ENCODE results near the gene PHAX.
"Not testable (repeated sequence)": the region's sequence is repeated elsewhere in the genome, so short reads cannot be mapped to it uniquely, and the experiment has no call there.

The PHAX gene, protein sequence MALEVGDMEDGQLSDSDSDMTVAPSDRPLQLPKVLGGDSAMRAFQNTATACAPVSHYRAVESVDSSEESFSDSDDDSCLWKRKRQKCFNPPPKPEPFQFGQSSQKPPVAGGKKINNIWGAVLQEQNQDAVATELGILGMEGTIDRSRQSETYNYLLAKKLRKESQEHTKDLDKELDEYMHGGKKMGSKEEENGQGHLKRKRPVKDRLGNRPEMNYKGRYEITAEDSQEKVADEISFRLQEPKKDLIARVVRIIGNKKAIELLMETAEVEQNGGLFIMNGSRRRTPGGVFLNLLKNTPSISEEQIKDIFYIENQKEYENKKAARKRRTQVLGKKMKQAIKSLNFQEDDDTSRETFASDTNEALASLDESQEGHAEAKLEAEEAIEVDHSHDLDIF

DNA sequence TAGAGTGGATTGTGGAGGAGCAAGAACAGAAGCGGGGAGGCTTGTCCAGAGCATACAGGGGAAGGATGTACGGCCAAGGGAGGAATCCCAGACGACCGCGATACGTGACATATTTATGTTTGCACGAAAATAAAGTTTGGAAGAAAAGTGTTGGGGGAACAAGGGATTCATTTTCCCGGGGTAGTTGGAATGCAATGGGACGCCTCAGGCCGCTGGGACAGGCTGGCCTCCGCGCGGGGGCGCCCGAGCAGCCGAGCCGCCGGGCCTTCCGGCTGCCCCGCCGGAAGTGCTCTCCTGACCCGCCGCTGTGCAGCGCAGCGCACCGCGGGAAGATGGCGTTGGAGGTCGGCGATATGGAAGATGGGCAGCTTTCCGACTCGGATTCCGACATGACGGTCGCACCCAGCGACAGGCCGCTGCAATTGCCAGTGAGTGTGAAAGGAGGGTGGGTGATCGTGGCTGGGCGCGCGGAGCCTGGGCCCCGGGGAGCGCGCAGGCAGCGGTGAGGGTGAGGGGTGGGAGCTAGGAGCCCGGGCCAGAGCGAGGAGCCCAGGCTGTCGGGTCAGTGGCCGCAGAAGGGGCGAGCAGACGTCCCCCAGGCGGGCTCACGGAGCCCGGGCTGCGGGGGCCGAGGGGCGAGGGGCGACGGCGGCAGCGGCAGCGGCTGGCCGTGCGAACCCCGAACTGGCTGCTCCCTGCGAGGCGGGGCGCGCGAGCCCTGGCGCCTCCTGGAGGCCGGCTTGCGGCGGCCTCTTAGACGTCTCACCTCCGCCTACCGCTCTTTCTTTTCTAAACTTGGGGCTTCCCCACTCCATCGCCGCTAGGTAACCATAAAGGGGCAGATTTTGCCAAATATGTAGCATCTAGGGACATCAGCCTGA is at the start of gene PHAX:
PHAX (plus strand) TSS at position 317 of the 881 bp plus-strand sequence; CDS start at position 333, 16 bp downstream.
- peaks cover 0 to 21% of the 10 kb centered on the region in 2 donors for H3K36me3 ChIP-seq (ENCODE audit: control insufficient read depth in 1 of 2, insufficient read depth in 2 of 2, low read length in 2 of 2)
- no peaks in the 10 kb centered on the region for H3K9me3 ChIP-seq (ENCODE audit: control insufficient read depth in 1 of 2, low read length in 2 of 2)
- no peaks in the 10 kb centered on the region for H3K27me3 ChIP-seq (ENCODE audit: control insufficient read depth in 1 of 2, insufficient read depth in 2 of 2, low read length in 2 of 2)
- peak within 1 kb of the TSS; percentile 53 to 89 for H3K9ac ChIP-seq (ENCODE audit: low read depth in 1 of 2, low read length in 2 of 2)
- H3K4me1 ChIP-seq (ENCODE audit: control insufficient read depth in 1 of 2, insufficient read depth in 2 of 2, low read length in 2 of 2) = peaks cover 12 to 20% of the 10 kb centered on the region in 2 donors
- H3K4me3 ChIP-seq (ENCODE audit: low read depth in 1 of 2, low read length in 2 of 2) = peak within 1 kb of the TSS; percentile 78 to 97
- peak within 1 kb of the TSS; percentile 77 for H3K27ac ChIP-seq (ENCODE audit: low read depth, low read length)

DNA sequence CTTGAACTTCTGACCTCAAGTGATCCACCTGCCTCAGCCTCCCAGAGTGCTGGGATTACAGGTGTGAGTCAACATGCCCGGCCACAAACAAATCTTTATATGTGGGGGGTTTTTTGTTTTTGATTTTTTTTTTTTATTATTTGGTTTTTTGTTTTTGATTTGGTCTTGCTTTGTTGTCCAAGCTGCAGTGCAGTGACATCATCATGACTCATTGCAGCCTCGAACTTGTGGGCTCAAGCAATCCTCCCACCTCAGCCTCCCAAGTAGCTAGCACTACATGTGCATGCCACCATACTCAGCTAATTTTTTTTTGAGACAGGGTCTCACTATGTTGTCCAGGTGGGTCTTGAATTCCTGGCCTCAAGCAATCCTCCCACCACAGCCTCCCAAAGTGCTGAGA is 48.1 kb upstream of the PHAX start:
- Histone ChIP-seq H3K9me3 (ENCODE audit: control insufficient read depth in 1 of 2, low read length in 2 of 2) (no peaks in the 10 kb centered on the region), H3K27me3 (ENCODE audit: control insufficient read depth in 1 of 2, insufficient read depth in 2 of 2, low read length in 2 of 2) (no peaks in the 10 kb centered on the region), H3K27ac (ENCODE audit: low read depth, low read length) (no peak overlapping the region), H3K36me3 (ENCODE audit: control insufficient read depth in 1 of 2, insufficient read depth in 2 of 2, low read length in 2 of 2) (peaks cover 0 to 36% of the 10 kb centered on the region in 2 donors), H3K4me3 (ENCODE audit: low read depth in 1 of 2, low read length in 2 of 2) (no peak overlapping the region), H3K4me1 (ENCODE audit: control insufficient read depth in 1 of 2, insufficient read depth in 2 of 2, low read length in 2 of 2) (no peaks in the 10 kb centered on the region), H3K9ac (ENCODE audit: low read depth in 1 of 2, low read length in 2 of 2) (no peak overlapping the region)

DNA sequence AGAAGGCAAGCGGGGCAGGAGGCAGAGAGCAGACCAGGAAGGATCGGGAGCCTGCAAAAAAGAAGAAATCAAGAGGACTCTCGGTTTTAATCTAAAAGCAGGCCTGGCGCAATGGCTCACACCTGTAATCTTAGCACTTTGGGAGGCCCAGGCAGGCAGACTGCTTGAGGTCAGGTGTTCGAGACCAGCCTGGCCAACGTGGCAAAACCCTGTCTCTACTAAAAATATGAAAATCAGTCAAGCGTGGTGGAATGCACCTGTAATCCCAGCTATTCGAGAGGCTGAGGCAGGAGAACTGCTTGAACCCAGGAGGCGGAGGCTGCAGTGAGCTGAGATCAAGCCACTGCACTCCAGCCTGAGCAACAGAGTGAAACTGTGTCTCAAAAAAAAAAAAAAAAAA is 45.6 kb upstream of the PHAX start:
- not testable (repeated sequence) for H3K27me3 ChIP-seq (ENCODE audit: control insufficient read depth in 1 of 2, insufficient read depth in 2 of 2, low read length in 2 of 2); H3K4me3 ChIP-seq (ENCODE audit: low read depth in 1 of 2, low read length in 2 of 2); H3K9me3 ChIP-seq (ENCODE audit: control insufficient read depth in 1 of 2, low read length in 2 of 2); H3K27ac ChIP-seq (ENCODE audit: low read depth, low read length); H3K9ac ChIP-seq (ENCODE audit: low read depth in 1 of 2, low read length in 2 of 2); H3K4me1 ChIP-seq (ENCODE audit: control insufficient read depth in 1 of 2, insufficient read depth in 2 of 2, low read length in 2 of 2)
- H3K36me3 ChIP-seq (ENCODE audit: control insufficient read depth in 1 of 2, insufficient read depth in 2 of 2, low read length in 2 of 2) = peaks cover 0 to 24% of the 10 kb centered on the region in 2 donors

GRCh38 chr5:126561908-126562307 is 38.8 kb upstream of the PHAX start:
- H3K27me3 ChIP-seq (ENCODE audit: control insufficient read depth in 1 of 2, insufficient read depth in 2 of 2, low read length in 2 of 2) = no peaks in the 10 kb centered on the region
- no peaks in the 10 kb centered on the region for H3K9me3 ChIP-seq (ENCODE audit: control insufficient read depth in 1 of 2, low read length in 2 of 2)
- no peak overlapping the region for H3K4me3 ChIP-seq (ENCODE audit: low read depth in 1 of 2, low read length in 2 of 2)
- no peaks in the 10 kb centered on the region for H3K4me1 ChIP-seq (ENCODE audit: control insufficient read depth in 1 of 2, insufficient read depth in 2 of 2, low read length in 2 of 2)
- no peak overlapping the region for H3K9ac ChIP-seq (ENCODE audit: low read depth in 1 of 2, low read length in 2 of 2)
- H3K27ac ChIP-seq (ENCODE audit: low read depth, low read length) = no peak overlapping the region
- peaks cover 3 to 9% of the 10 kb centered on the region in 2 donors for H3K36me3 ChIP-seq (ENCODE audit: control insufficient read depth in 1 of 2, insufficient read depth in 2 of 2, low read length in 2 of 2)

DNA sequence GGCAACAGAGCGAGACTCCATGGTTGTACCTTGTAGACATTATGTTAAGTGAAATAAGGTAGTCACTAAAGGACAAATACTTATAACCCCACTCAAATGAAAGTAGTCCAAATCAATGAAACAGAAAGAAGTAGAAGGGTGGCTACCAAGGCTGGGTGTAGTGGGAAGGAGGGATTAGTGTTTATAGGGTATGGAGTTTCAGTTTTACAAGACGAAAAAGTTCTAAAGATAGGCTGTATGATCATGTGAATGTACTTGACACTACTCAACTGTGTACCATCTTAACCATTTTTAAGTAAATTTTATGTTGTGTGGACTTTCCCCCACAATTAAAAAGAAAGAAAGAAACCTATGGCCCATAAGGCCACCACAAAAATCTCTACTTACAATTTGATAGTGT is 37.9 kb upstream of the PHAX start:
- H3K9ac ChIP-seq (ENCODE audit: low read depth in 1 of 2, low read length in 2 of 2) = no peak overlapping the region
- no peaks in the 10 kb centered on the region for H3K9me3 ChIP-seq (ENCODE audit: control insufficient read depth in 1 of 2, low read length in 2 of 2)
- no peaks in the 10 kb centered on the region for H3K27me3 ChIP-seq (ENCODE audit: control insufficient read depth in 1 of 2, insufficient read depth in 2 of 2, low read length in 2 of 2)
- no peaks in the 10 kb centered on the region for H3K4me1 ChIP-seq (ENCODE audit: control insufficient read depth in 1 of 2, insufficient read depth in 2 of 2, low read length in 2 of 2)
- H3K27ac ChIP-seq (ENCODE audit: low read depth, low read length) = no peak overlapping the region
- no peak overlapping the region for H3K4me3 ChIP-seq (ENCODE audit: low read depth in 1 of 2, low read length in 2 of 2)
- peaks cover 3 to 9% of the 10 kb centered on the region in 2 donors for H3K36me3 ChIP-seq (ENCODE audit: control insufficient read depth in 1 of 2, insufficient read depth in 2 of 2, low read length in 2 of 2)

- Histone ChIP-seq H3K9ac (ENCODE audit: low read depth in 1 of 2, low read length in 2 of 2) (no peak overlapping the region), H3K27ac (ENCODE audit: low read depth, low read length) (no peak overlapping the region), H3K9me3 (ENCODE audit: control insufficient read depth in 1 of 2, low read length in 2 of 2) (no peaks in the 10 kb centered on the region), H3K36me3 (ENCODE audit: control insufficient read depth in 1 of 2, insufficient read depth in 2 of 2, low read length in 2 of 2) (peaks cover 18 to 19% of the 10 kb centered on the region in 2 donors), H3K4me3 (ENCODE audit: low read depth in 1 of 2, low read length in 2 of 2) (no peak overlapping the region), H3K4me1 (ENCODE audit: control insufficient read depth in 1 of 2, insufficient read depth in 2 of 2, low read length in 2 of 2) (no peaks in the 10 kb centered on the region), H3K27me3 (ENCODE audit: control insufficient read depth in 1 of 2, insufficient read depth in 2 of 2, low read length in 2 of 2) (no peaks in the 10 kb centered on the region)
Observed at GRCh38 chr5:126568206-126568755, 32.5 kb upstream of the PHAX start.

- no peak overlapping the region for H3K4me3 ChIP-seq (ENCODE audit: low read depth in 1 of 2, low read length in 2 of 2)
- no peaks in the 10 kb centered on the region for H3K27me3 ChIP-seq (ENCODE audit: control insufficient read depth in 1 of 2, insufficient read depth in 2 of 2, low read length in 2 of 2)
- peaks cover 12 to 19% of the 10 kb centered on the region in 2 donors for H3K36me3 ChIP-seq (ENCODE audit: control insufficient read depth in 1 of 2, insufficient read depth in 2 of 2, low read length in 2 of 2)
- no peak overlapping the region for H3K9ac ChIP-seq (ENCODE audit: low read depth in 1 of 2, low read length in 2 of 2)
- no peaks in the 10 kb centered on the region for H3K4me1 ChIP-seq (ENCODE audit: control insufficient read depth in 1 of 2, insufficient read depth in 2 of 2, low read length in 2 of 2)
- H3K9me3 ChIP-seq (ENCODE audit: control insufficient read depth in 1 of 2, low read length in 2 of 2) = no peaks in the 10 kb centered on the region
- no peak overlapping the region for H3K27ac ChIP-seq (ENCODE audit: low read depth, low read length)
Observed at GRCh38 chr5:126575644-126576043, 25.1 kb upstream of the PHAX start.

- Histone ChIP-seq H3K4me3 (ENCODE audit: low read depth in 1 of 2, low read length in 2 of 2) (no peak overlapping the region), H3K9me3 (ENCODE audit: control insufficient read depth in 1 of 2, low read length in 2 of 2) (no peaks in the 10 kb centered on the region), H3K36me3 (ENCODE audit: control insufficient read depth in 1 of 2, insufficient read depth in 2 of 2, low read length in 2 of 2) (peaks cover 12 to 19% of the 10 kb centered on the region in 2 donors), H3K4me1 (ENCODE audit: control insufficient read depth in 1 of 2, insufficient read depth in 2 of 2, low read length in 2 of 2) (no peaks in the 10 kb centered on the region), H3K9ac (ENCODE audit: low read depth in 1 of 2, low read length in 2 of 2) (no peak overlapping the region), H3K27me3 (ENCODE audit: control insufficient read depth in 1 of 2, insufficient read depth in 2 of 2, low read length in 2 of 2) (no peaks in the 10 kb centered on the region), H3K27ac (ENCODE audit: low read depth, low read length) (no peak overlapping the region)
Observed at GRCh38 chr5:126576974-126577373, 23.8 kb upstream of the PHAX start.

DNA sequence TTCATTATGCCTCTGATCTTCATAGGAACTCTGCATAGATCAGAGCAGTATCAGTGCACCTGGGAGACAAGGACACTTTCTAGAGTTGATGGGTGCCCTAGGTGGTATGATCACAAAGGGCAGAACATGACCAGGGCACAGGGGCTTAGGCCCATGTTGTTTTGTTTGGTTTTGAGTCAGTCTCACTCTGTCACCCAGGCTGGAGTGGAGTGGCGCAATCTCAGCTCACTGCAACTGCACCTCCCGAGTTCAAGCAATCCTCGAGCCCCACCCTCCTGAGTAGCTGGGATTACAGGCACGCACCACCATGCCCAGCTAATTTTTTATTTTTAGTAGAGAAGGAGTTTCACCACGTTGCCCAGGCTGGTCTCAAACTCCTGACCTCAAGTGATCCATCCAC is 23.3 kb upstream of the PHAX start:
- H3K4me3 ChIP-seq (ENCODE audit: low read depth in 1 of 2, low read length in 2 of 2) = no peak overlapping the region
- H3K9me3 ChIP-seq (ENCODE audit: control insufficient read depth in 1 of 2, low read length in 2 of 2) = no peaks in the 10 kb centered on the region
- H3K4me1 ChIP-seq (ENCODE audit: control insufficient read depth in 1 of 2, insufficient read depth in 2 of 2, low read length in 2 of 2) = no peaks in the 10 kb centered on the region
- H3K27me3 ChIP-seq (ENCODE audit: control insufficient read depth in 1 of 2, insufficient read depth in 2 of 2, low read length in 2 of 2) = no peaks in the 10 kb centered on the region
- no peak overlapping the region for H3K9ac ChIP-seq (ENCODE audit: low read depth in 1 of 2, low read length in 2 of 2)
- H3K27ac ChIP-seq (ENCODE audit: low read depth, low read length) = no peak overlapping the region
- peaks cover 8 to 19% of the 10 kb centered on the region in 2 donors for H3K36me3 ChIP-seq (ENCODE audit: control insufficient read depth in 1 of 2, insufficient read depth in 2 of 2, low read length in 2 of 2)

- peaks cover 8 to 27% of the 10 kb centered on the region in 2 donors for H3K36me3 ChIP-seq (ENCODE audit: control insufficient read depth in 1 of 2, insufficient read depth in 2 of 2, low read length in 2 of 2)
- no peak overlapping the region for H3K9ac ChIP-seq (ENCODE audit: low read depth in 1 of 2, low read length in 2 of 2)
- no peaks in the 10 kb centered on the region for H3K4me1 ChIP-seq (ENCODE audit: control insufficient read depth in 1 of 2, insufficient read depth in 2 of 2, low read length in 2 of 2)
- H3K27ac ChIP-seq (ENCODE audit: low read depth, low read length) = no peak overlapping the region
- no peaks in the 10 kb centered on the region for H3K27me3 ChIP-seq (ENCODE audit: control insufficient read depth in 1 of 2, insufficient read depth in 2 of 2, low read length in 2 of 2)
- H3K4me3 ChIP-seq (ENCODE audit: low read depth in 1 of 2, low read length in 2 of 2) = no peak overlapping the region
- H3K9me3 ChIP-seq (ENCODE audit: control insufficient read depth in 1 of 2, low read length in 2 of 2) = no peaks in the 10 kb centered on the region
Observed at GRCh38 chr5:126579716-126580115, 21.0 kb upstream of the PHAX start.
